Vagina (tissue), 2 donors: Measurements from ENCODE around the gene ELOVL5. TPM values are rescaled to one million over a fixed set of nuclear protein-coding genes. Genes with fewer than 3 reads are reported as not detected.

Experiments used
- DNase-seq, 2 donors: peaks; one replicate each; pipeline ENCODE4 v3.0.0-alpha.2; 2017; ENCODE audit errors: extremely low spot score in 2 of 2
- H3K27ac ChIP-seq: fragments of 200-600 bp; sonication (generic); one replicate; pipeline ENCODE4 v1.5.1; 2019
- H3K27me3 ChIP-seq: fragments of 200-600 bp; sonication (generic); one replicate; pipeline ENCODE4 v1.5.1; 2019
- H3K36me3 ChIP-seq, 2 donors: fragments of 200-600 bp; sonication (generic); one replicate each; pipeline ENCODE4 v1.5.1; 2017 to 2019
- H3K4me1 ChIP-seq: fragments of 200-600 bp; sonication (generic); one replicate; pipeline ENCODE4 v1.5.1; 2019
- H3K4me3 ChIP-seq, 2 donors: fragments of 200-600 bp; sonication (generic); 1 replicate in 1 of 2; 2 replicates in 1 of 2; pipeline ENCODE4 v1.5.1; 2016 to 2019
- H3K9me3 ChIP-seq: fragments of 200-600 bp; sonication (generic); one replicate; pipeline ENCODE4 v1.5.1; 2019
- CTCF ChIP-seq, 3 experiments: fragments of 450-650 bp in 2 of 3; fragments of 200-600 bp in 1 of 3; sonication (generic) in 1 of 3; IDR thresholded peaks; one replicate each; pipeline ENCODE4 v1.5.1; 2017 to 2019; ENCODE audit warnings: antibody characterized with exemption in 3 of 3, mild to moderate bottlenecking in 2 of 3, moderate library complexity in 2 of 3
- POLR2A ChIP-seq, 2 donors: fragments of 450-650 bp; IDR thresholded peaks; one replicate each; pipeline ENCODE4 v1.6.1; 2017; ENCODE audit warnings: antibody characterized with exemption in 2 of 2, mild to moderate bottlenecking in 2 of 2, moderate library complexity in 2 of 2
- POLR2AphosphoS5 ChIP-seq, 2 donors: sonication (generic); formaldehyde crosslinking; IDR thresholded peaks; one replicate each; pipeline ENCODE4 v1.9.0; 2017; ENCODE audit warnings: antibody characterized with exemption in 2 of 2, mild to moderate bottlenecking in 2 of 2, low read depth in 1 of 2; ENCODE audit not compliant: insufficient read depth in 1 of 2
- intact Hi-C: fragments of 100-400 bp; cut with DNase I; formaldehyde crosslinking; loops from one replicate; pipeline ENCODE4 v1.15.1; 2023
- total RNA-seq: library from RNA; depleted of rRNA; stranded (reverse); fragments of >200 nt; gene quantifications from one replicate; pipeline ENCODE4 v1.2.3, GENCODE V29; 2016

ELOVL5 gene
- total RNA-seq, 1 donor from 2014 or later = 42.5 TPM

GRCh38 chr6:53268858-53269608 is 79.7 kb downstream of the ELOVL5 start:
- no peaks in the 10 kb centered on the region for H3K9me3 ChIP-seq
- H3K36me3 ChIP-seq = peaks cover 0 to 47% of the 10 kb centered on the region in 2 donors
- no peaks in the 10 kb centered on the region for H3K27me3 ChIP-seq
- H3K4me1 ChIP-seq = no peaks in the 10 kb centered on the region
- H3K27ac ChIP-seq = no peak overlapping the region
- H3K4me3 ChIP-seq = no peak overlapping the region
- DNase-seq = no peak
- TF ChIP-seq CTCF (IDR thresholded peaks at IDR 0.05) (no peak), POLR2A (IDR thresholded peaks at IDR 0.05) (no peak), POLR2AphosphoS5 (IDR thresholded peaks at IDR 0.05; ENCODE audit: insufficient read depth in 1 of 2, low read depth in 1 of 2) (no peak)
- intact Hi-C loops = no loop called here

GRCh38 chr6:53266553-53267090 is 82.1 kb downstream of the ELOVL5 start:
- Histone ChIP-seq H3K27ac (no peak overlapping the region), H3K4me1 (no peaks in the 10 kb centered on the region), H3K27me3 (no peaks in the 10 kb centered on the region), H3K9me3 (no peaks in the 10 kb centered on the region), H3K4me3 (no peak overlapping the region), H3K36me3 (peaks cover 0 to 41% of the 10 kb centered on the region in 2 donors)
- DNase-seq = no peak
- intact Hi-C loops = no loop called here
- TF ChIP-seq POLR2AphosphoS5 (IDR thresholded peaks at IDR 0.05; ENCODE audit: insufficient read depth in 1 of 2, low read depth in 1 of 2) (no peak), POLR2A (IDR thresholded peaks at IDR 0.05) (no peak), CTCF (IDR thresholded peaks at IDR 0.05) (no peak)

GRCh38 chr6:53264915-53265607 is 83.7 kb downstream of the ELOVL5 start:
- TF ChIP-seq POLR2A (IDR thresholded peaks at IDR 0.05) (no peak), CTCF (IDR thresholded peaks at IDR 0.05) (no peak), POLR2AphosphoS5 (IDR thresholded peaks at IDR 0.05; ENCODE audit: insufficient read depth in 1 of 2, low read depth in 1 of 2) (no peak)
- Histone ChIP-seq H3K27ac (no peak overlapping the region), H3K4me1 (no peaks in the 10 kb centered on the region), H3K27me3 (no peaks in the 10 kb centered on the region), H3K4me3 (no peak overlapping the region), H3K36me3 (peaks cover 0 to 42% of the 10 kb centered on the region in 2 donors), H3K9me3 (no peaks in the 10 kb centered on the region)
- no peak for DNase-seq
- intact Hi-C loops = no loop called here

GRCh38 chr6:53264337-53264736 is 84.4 kb downstream of the ELOVL5 start:
- H3K4me1 ChIP-seq = no peaks in the 10 kb centered on the region
- no peak overlapping the region for H3K4me3 ChIP-seq
- DNase-seq = no peak
- H3K36me3 ChIP-seq = peaks cover 0 to 39% of the 10 kb centered on the region in 2 donors
- H3K27me3 ChIP-seq = no peaks in the 10 kb centered on the region
- no peaks in the 10 kb centered on the region for H3K9me3 ChIP-seq
- no peak for TF ChIP-seq CTCF (IDR thresholded peaks at IDR 0.05)
- no peak for TF ChIP-seq POLR2A (IDR thresholded peaks at IDR 0.05)
- TF ChIP-seq POLR2AphosphoS5 (IDR thresholded peaks at IDR 0.05; ENCODE audit: insufficient read depth in 1 of 2, low read depth in 1 of 2) = no peak
- H3K27ac ChIP-seq = no peak overlapping the region
- intact Hi-C loops = no loop called here
